ENCODE results near the gene FAM163B.

DNA sequence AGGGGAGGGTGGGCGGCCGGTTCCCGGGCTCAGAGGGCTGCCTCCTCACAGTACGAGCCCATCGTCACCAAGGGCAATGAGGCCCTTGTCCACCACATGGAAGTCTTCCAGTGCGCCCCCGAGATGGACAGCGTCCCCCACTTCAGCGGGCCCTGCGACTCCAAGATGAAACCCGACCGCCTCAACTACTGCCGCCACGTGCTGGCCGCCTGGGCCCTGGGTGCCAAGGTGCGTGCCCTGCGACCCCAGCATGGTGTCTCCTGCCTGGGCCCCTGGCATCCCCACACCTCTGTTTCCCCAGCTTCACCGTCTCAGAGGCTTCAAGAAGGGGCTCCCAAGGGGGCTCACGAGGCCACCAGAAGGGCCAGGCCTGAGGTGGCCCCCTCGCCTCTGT lies 34.2 kb upstream of the FAM163B start:
- TF ChIP-seq CTCF (optimal IDR thresholded peaks at IDR 0.05 in 1 of 3, IDR thresholded peaks at IDR 0.05 in 1 of 3, conservative IDR thresholded peaks at IDR 0.05 in 1 of 3; ENCODE audit: extremely low read depth in 1 of 3, insufficient read depth in 2 of 3, low read length in 3 of 3) = no peak
- TF ChIP-seq EZH2 (IDR thresholded peaks at IDR 0.05; ENCODE audit: low read length) = no peak

Measured in keratinocyte (primary cell).